ENCODE measurements around the gene RIMBP2.
"Not testable (repeated sequence)": the region's sequence is repeated elsewhere in the genome, so short reads cannot be mapped to it uniquely, and the experiment has no call there.

RIMBP2 gene

DNA sequence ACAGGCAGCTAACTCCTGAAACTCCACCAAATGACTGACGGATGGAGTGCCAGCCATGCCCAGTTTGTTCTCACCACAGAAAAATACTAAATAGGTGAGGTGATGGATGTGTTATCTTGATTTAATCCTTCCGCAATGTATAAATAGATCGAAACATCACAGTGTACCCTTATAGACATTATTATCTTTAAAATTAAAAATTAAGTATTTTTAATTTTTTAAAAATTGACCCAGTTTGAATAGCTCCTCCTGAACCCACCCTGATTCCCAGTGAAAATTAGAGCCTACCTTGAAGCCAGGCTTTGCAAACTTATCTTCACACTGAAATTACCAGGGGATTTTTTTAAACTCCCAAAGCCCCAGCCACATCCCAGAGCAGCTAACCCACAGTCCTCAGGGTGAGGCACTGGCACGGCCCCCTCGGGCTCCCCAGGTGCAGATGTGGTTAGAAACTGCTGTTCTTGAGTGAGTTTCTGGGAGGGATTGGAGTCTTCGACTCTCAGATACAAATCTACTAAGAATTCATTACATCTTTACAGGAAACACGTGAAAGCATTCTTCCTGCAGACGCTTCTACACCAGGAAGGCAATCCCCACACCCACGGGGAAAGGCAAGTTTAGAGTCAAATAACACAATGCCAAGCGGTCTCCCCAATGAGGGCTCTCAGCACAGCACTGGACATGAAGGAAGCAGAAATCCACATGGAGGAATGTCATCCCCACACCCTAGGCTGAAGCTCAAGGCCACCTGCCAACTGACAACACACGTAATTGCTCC, 126.4 kb downstream of the RIMBP2 start:
- TF ChIP-seq, protein P1, sequence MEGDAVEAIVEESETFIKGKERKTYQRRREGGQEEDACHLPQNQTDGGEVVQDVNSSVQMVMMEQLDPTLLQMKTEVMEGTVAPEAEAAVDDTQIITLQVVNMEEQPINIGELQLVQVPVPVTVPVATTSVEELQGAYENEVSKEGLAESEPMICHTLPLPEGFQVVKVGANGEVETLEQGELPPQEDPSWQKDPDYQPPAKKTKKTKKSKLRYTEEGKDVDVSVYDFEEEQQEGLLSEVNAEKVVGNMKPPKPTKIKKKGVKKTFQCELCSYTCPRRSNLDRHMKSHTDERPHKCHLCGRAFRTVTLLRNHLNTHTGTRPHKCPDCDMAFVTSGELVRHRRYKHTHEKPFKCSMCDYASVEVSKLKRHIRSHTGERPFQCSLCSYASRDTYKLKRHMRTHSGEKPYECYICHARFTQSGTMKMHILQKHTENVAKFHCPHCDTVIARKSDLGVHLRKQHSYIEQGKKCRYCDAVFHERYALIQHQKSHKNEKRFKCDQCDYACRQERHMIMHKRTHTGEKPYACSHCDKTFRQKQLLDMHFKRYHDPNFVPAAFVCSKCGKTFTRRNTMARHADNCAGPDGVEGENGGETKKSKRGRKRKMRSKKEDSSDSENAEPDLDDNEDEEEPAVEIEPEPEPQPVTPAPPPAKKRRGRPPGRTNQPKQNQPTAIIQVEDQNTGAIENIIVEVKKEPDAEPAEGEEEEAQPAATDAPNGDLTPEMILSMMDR (IDR thresholded peaks at IDR 0.05; ENCODE audit: borderline replicate concordance, extremely low read depth, low read length, poor library complexity, severe bottlenecking): no peak
- no peak for TF ChIP-seq EZH2 (IDR thresholded peaks at IDR 0.05; ENCODE audit: borderline replicate concordance, low read depth, low read length, severe bottlenecking)
- ATAC-seq (ENCODE audit: insufficient read depth, low read depth): peak; percentile 95

GRCh38 chr12:130588696-130589539, 127.2 kb downstream of the RIMBP2 start:
- H2AFZ ChIP-seq (ENCODE audit: low read depth, low read length): peak overlapping the region; percentile 15; the same call in 1 of the 2 replicates
- ATAC-seq (ENCODE audit: insufficient read depth, low read depth) (peak; percentile 0; the same call in 1 of the 3 replicates), DNase-seq (no peak)
- H4K20me1 ChIP-seq (ENCODE audit: insufficient read depth, low read length): no peaks in the 10 kb centered on the region
- peak overlapping the region; percentile 45 for H3K9ac ChIP-seq (ENCODE audit: low read depth, low read length)
- H3K27ac ChIP-seq (ENCODE audit: low read length): peak overlapping the region; percentile 91
- H3K4me1 ChIP-seq (ENCODE audit: insufficient read depth, low read length): peaks cover 53% of the 10 kb centered on the region
- H3K9me3 ChIP-seq (ENCODE audit: insufficient read depth, low read length, severe bottlenecking): no peaks in the 10 kb centered on the region
- peak overlapping the region in 1 of 2 experiments; percentile 40; a peak in 2 of 4 replicates for H3K4me3 ChIP-seq (ENCODE audit: low read depth in 1 of 2, low read length in 2 of 2)
- no peaks in the 10 kb centered on the region for H3K27me3 ChIP-seq (ENCODE audit: insufficient read depth, low read length, poor library complexity)
- H3K4me2 ChIP-seq (ENCODE audit: insufficient read depth, low read length): peak overlapping the region; percentile 59
- H3K36me3 ChIP-seq (ENCODE audit: insufficient read depth, low read length): no peaks in the 10 kb centered on the region
- no peak for TF ChIP-seq EZH2 (IDR thresholded peaks at IDR 0.05; ENCODE audit: borderline replicate concordance, low read depth, low read length, severe bottlenecking)
- no peaks in the 10 kb centered on the region for H3K79me2 ChIP-seq (ENCODE audit: insufficient read depth, low read length)

More for the DNA sequence above, 126.4 kb downstream of the RIMBP2 start:
- Histone ChIP-seq H3K9me3 (ENCODE audit: insufficient read depth, low read length, severe bottlenecking) (no peaks in the 10 kb centered on the region), H3K36me3 (ENCODE audit: insufficient read depth, low read length) (no peaks in the 10 kb centered on the region), H2AFZ (ENCODE audit: low read depth, low read length) (peak overlapping the region; percentile 48), H3K4me3 (ENCODE audit: low read depth in 1 of 2, low read length in 2 of 2) (peak overlapping the region in 1 of 2 experiments; percentile 40; a peak in 2 of 4 replicates), H3K27me3 (ENCODE audit: insufficient read depth, low read length, poor library complexity) (no peaks in the 10 kb centered on the region), H3K4me1 (ENCODE audit: insufficient read depth, low read length) (peaks cover 53% of the 10 kb centered on the region), H3K79me2 (ENCODE audit: insufficient read depth, low read length) (no peaks in the 10 kb centered on the region), H3K4me2 (ENCODE audit: insufficient read depth, low read length) (peak overlapping the region; percentile 60), H3K27ac (ENCODE audit: low read length) (peak overlapping the region; percentile 95), H3K9ac (ENCODE audit: low read depth, low read length) (peak overlapping the region; percentile 59), H4K20me1 (ENCODE audit: insufficient read depth, low read length) (no peaks in the 10 kb centered on the region)
- peak; percentile 96 for DNase-seq

DNA sequence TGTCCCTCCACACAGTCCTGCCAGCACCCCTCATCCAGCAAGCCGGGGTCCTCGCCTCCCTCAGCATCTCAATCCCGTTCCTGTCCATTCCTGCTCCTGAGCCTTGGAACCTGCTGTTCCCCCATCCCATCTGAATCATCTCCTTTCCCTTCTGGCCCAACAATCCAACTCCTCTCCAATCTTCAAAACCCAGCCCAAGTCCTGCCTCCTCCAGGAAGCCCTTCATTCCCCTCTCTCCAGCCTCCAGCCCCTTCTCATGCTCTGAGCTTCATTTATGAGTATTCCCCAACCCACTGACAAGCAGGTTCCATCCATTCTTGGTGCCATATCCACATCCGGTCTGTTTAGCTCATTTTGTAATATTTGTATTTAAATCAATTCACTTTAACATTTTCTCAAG, 128.1 kb downstream of the RIMBP2 start:
- H4K20me1 ChIP-seq (ENCODE audit: insufficient read depth, low read length): no peaks in the 10 kb centered on the region
- H3K27me3 ChIP-seq (ENCODE audit: insufficient read depth, low read length, poor library complexity): no peaks in the 10 kb centered on the region
- ATAC-seq (ENCODE audit: insufficient read depth, low read depth) (no peak), DNase-seq (no peak)
- peak overlapping the region; percentile 59 for H3K4me2 ChIP-seq (ENCODE audit: insufficient read depth, low read length)
- no peak for TF ChIP-seq EZH2 (IDR thresholded peaks at IDR 0.05; ENCODE audit: borderline replicate concordance, low read depth, low read length, severe bottlenecking)
- TF ChIP-seq, protein P1 (IDR thresholded peaks at IDR 0.05; ENCODE audit: borderline replicate concordance, extremely low read depth, low read length, poor library complexity, severe bottlenecking): no peak
- H3K9me3 ChIP-seq (ENCODE audit: insufficient read depth, low read length, severe bottlenecking): no peaks in the 10 kb centered on the region
- peak overlapping the region; percentile 45 for H3K9ac ChIP-seq (ENCODE audit: low read depth, low read length)
- peak overlapping the region; percentile 20; the same call in 1 of the 2 replicates for H2AFZ ChIP-seq (ENCODE audit: low read depth, low read length)
- H3K4me3 ChIP-seq (ENCODE audit: low read depth in 1 of 2, low read length in 2 of 2): peak overlapping the region in 1 of 2 experiments; percentile 40; a peak in 1 of 4 replicates
- H3K36me3 ChIP-seq (ENCODE audit: insufficient read depth, low read length): no peaks in the 10 kb centered on the region
- no peaks in the 10 kb centered on the region for H3K79me2 ChIP-seq (ENCODE audit: insufficient read depth, low read length)
- peaks cover 50% of the 10 kb centered on the region for H3K4me1 ChIP-seq (ENCODE audit: insufficient read depth, low read length)
- peak overlapping the region; percentile 91 for H3K27ac ChIP-seq (ENCODE audit: low read length)

- not testable (repeated sequence) for H4K20me1 ChIP-seq (ENCODE audit: insufficient read depth, low read length); H3K79me2 ChIP-seq (ENCODE audit: insufficient read depth, low read length); H3K9me3 ChIP-seq (ENCODE audit: insufficient read depth, low read length, severe bottlenecking); H3K4me2 ChIP-seq (ENCODE audit: insufficient read depth, low read length); ATAC-seq (ENCODE audit: insufficient read depth, low read depth); H3K36me3 ChIP-seq (ENCODE audit: insufficient read depth, low read length); H2AFZ ChIP-seq (ENCODE audit: low read depth, low read length); H3K27ac ChIP-seq (ENCODE audit: low read length); DNase-seq; H3K4me3 ChIP-seq (ENCODE audit: low read depth in 1 of 2, low read length in 2 of 2); H3K9ac ChIP-seq (ENCODE audit: low read depth, low read length); H3K27me3 ChIP-seq (ENCODE audit: insufficient read depth, low read length, poor library complexity)
- peaks cover 23% of the 10 kb centered on the region for H3K4me1 ChIP-seq (ENCODE audit: insufficient read depth, low read length)
Measured at GRCh38 chr12:130584475-130584874, 131.6 kb downstream of the RIMBP2 start.
